HG03095 (cell line): ENCODE data around the gene RGS1.
A peak's percentile ranks its signal among the peaks of the same experiment; 100 is the strongest.

Experiments used
- ATAC-seq: cut with Tn5 transposase; IDR thresholded peaks from one replicate; pipeline ENCODE4 v1.9.1; 2021; ENCODE audit warnings: moderate library complexity; ENCODE audit not compliant: unreplicated experiment

The RGS1 gene

DNA sequence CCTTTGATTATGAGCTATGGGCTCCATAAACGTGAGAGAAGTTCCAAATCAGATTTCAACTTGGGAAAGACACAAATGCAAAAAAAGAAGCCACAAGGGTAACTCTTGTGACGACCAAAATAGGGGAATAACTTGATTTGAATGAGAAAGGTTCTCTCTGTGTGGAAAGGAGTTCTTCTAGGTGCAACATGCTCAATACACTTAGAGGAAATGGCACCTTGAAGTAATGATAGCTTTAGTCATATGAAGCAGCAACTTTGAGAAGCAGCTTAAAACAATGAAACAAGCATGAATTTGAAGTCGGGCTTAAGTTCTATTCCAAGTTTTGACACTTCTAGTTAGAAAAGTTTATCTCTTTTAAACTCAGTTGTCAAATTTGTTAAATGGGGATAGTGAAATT lies 21.8 kb upstream of the RGS1 start:
- no peak for ATAC-seq

DNA sequence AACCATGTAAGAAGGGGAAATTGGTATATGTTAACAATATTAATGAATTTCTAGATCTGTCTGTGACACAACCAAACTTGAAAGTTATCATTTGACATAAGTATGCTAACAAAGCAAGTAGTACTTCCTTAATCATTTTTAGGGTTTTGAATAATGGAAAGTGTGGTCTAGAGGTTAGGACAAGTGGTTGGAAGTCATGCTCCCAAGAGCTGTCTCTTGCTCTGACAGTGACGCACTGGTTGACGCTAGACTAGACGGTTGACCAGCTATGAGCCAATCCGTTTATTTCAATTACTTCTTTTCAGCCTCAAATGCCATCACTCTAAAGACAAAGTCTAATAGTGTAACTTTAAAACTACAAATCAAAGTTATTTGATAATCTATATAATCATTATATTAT lies 20.7 kb upstream of the RGS1 start:
- ATAC-seq = no peak

DNA sequence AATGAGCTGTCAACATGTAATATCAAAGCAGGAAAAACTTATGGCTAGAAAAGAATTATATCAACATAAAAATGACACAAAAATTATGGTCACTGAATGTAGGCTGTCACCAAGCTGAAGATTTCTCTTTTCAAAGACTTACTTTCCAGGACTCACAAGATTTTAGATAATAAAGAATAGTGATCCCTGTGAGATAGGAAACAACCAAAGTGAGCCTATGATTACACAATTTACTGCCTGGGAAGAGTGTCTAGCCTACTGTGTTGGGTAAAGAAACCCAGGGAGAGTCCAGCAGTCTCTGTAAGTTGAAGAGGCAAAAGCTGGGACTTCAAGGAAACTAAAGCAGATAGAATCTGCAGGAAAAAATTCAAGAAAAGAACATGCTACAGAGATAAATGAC lies 20.2 kb upstream of the RGS1 start:
- no peak for ATAC-seq

DNA sequence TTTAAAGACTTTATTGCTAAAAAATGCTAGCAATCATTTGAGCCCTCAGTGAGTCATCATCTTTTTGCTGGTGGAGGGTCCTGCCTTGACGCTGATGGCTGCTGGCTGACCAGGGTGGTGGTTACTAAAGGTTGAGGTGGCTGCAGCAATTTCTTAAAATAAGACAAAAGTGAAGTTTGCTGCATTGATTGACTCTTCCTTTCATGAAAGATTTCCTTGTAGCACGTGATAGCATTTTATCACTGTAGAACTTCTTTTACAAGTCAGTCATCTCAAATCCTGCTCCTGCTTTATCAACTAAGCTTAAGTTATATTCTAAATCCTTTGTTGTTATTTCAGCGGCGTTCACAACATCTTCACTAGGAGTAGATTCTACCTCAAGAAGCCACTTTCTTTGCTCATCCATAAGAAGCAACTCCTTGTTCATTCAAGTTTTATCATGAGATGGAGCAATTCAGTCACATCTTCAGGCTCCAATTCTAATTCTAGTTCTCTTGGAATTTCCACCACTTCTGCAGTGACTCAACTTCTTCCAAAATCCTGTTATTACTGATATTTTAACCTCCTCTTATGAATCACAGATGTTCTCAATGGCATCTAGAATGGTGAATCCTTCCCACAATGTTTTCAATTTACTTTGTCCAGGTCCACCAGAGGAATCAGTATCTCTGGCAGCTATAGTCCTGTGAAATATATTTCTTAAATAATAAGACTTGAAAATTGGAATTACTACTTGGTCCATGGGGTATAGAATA lies 17.6 kb upstream of the RGS1 start:
- no peak for ATAC-seq

DNA sequence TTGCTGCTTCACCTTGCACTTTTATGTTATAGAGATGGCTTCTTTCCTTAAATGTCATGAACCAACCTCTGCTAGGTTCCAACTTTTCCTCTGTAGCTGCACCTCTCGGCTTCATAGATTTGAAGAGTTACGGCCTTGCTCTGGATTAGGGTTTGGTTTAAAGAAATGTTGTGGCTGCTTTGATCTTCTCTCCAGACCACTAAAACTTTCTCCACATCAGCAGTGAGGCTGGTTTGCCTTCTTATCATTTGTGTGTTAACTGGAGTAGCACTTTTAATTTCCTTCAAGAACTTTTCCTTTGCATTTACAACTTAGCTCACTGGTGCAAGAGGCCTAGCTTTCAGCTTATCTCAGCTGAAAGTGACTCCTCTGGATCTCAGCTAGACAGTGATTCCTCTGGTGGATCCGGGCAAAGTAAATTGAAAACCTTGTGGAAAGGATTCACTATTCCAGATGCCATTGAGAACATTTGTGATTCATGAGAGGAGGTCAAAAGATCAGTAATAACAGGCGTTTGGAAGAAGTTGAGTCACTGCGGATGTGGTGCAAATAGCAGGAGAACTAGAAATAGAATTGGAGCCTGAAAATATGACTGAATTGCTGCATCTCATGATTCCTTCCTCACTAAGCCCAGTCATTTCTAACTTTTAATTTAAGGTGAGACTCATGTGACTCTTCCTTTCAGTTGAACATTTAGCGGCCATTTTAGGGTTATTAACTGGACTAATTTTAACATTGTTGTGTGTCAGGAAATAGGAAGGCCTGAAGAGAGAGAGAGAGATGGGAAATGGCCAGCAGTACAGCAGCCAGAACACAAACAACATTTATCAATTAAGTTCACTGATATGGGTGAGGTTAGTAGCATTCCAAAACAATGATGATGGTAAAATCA lies 16.2 kb upstream of the RGS1 start:
- ATAC-seq = peak; percentile 70

DNA sequence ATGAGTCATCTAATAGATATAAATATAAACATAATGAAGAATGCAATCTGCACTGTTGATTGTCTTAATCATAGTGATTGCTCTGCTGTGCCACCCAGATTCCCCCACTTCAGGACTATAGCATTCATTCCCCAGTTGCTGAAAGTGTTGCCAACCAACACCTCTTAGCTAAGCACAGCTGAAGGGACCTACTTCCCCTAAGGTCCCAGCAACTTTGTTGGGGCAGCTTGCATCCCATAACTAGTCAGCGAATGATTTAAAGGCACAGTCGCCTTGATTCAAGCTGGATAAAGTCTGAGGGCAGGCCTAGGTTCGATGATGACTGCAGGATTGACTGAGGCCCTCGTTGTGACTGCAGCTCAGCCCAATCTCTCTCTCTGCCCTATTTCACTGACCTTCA lies 14.3 kb upstream of the RGS1 start:
- ATAC-seq = no peak

DNA sequence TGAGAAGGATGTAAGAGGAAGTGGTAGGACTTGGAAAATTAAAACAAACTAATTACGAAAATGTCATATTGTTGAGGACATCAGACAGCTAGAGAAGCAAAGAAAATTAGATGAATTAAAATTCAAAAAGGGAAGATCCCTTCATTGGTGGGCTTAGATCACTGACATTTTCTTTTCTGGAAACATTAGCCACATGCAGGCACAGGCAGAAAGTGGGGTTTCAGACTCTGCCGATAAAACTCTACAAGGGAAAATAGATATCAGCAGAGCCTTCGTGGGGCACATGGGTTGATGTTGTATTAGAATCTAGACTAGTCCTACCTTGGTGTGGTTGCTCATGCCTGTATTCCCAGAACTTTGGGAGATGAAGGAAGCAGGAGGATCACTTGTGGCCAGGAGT lies 12.4 kb upstream of the RGS1 start:
- no peak for ATAC-seq

DNA sequence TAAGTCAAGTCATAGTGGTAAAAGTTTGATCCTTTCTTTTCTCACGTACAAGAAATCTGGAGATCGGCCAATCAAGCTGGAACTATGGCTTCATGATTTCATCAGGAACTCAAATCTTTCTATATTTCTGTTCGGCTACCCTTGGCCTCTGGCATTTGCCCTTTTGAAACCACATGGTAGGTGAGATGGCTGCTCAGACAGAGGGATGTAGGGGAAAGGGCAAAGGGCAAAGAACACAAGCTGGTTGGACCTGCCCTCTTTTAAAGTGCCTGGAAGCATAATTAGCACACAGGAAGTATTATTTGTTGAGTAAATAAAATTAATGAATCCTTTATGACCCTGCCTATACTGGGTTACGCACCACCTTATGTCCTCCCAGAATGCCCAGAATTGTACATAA lies 11.5 kb upstream of the RGS1 start:
- ATAC-seq = no peak

DNA sequence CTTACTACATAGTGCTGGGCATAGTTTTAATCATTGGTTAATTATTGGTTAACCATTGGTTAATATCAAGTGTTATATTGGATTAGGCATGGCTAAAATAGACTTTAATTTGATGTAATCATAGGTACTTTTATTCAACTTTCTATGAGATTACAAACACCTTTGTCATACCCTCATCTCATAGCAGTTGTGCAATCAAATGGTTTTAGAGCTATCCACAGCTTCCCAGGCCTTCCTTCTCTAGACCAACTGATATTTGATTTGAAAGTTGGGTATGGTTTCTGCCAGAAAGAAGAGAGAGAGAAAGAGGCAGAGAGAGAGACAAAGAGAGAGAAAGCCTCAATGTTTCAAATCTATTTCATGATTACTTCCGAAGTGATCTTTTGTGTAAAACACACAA lies 9.6 kb upstream of the RGS1 start:
- no peak for ATAC-seq

DNA sequence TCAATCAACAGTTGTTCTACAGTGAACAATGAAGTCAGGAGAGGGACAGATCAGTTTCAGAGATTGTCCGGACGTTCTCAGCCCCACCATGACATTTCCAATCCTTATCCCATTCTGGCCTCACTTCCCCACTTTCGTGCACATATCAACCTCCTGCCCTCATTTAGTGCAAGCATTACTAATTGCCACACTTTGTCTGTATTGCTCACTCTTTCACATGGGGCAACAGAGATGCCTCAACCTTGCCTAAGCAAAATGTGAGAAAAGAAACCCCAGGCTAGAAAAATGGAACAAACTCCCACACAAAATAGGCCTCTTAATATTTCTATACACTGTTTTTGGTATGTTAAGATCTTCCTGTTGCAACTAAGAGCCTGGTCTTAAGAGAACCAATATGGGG lies 8.9 kb upstream of the RGS1 start:
- no peak for ATAC-seq

DNA sequence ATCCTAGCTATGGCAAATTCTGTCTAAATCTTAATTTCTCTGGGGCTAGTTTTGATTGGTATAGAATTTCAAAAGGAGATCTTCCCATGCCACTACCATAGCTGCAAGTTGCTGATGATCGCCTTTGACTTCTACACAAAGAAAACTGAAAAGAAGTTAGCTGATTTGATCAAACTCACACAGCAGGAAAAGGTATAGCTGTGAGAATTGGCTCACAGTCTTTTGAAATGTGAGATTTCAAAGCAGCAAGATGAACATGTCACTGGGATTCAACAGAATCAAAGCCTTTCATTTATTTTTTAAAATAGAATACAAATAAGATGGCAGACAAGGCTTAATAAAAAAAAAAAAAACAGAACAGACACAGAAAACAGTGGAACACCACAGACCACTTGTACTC lies 7.5 kb upstream of the RGS1 start:
- no peak for ATAC-seq

DNA sequence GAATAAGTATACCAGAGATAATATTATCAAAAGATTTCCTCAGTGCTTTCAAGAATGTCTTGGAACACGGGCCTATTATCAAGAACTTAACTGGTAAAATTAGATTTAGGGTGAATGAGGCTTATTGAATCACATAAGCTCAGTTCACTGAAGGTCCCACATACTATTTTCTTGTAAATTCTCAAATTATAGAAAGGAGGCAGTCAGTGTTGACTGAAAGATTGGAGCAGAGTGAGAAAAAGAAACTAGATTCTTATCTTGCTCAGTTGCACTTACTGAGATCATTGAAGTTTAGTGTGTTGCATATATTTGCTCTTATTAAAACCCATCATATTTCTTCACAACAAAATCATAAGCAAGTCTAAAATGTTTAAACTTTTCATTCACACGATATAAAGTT lies 3.9 kb upstream of the RGS1 start:
- no peak for ATAC-seq

DNA sequence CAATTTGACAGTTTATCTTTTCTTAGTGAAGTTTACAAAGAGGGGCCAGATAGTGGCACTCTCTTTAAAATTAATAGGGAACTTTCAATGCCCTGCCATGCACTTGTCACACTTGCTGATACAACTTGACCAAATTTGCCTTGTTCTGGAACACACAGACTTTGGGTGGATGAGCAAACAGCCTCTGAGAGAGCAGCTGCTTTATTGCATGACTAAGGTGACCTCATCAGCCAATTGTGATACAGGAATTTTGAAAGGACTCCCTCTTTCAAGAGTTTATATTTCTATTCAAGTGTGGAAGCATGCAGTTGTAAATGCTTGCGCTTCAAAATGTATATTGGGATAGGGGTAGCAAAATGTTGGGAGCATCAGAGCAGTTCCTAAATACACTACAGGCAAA lies 2.1 kb upstream of the RGS1 start:
- ATAC-seq = no peak

DNA sequence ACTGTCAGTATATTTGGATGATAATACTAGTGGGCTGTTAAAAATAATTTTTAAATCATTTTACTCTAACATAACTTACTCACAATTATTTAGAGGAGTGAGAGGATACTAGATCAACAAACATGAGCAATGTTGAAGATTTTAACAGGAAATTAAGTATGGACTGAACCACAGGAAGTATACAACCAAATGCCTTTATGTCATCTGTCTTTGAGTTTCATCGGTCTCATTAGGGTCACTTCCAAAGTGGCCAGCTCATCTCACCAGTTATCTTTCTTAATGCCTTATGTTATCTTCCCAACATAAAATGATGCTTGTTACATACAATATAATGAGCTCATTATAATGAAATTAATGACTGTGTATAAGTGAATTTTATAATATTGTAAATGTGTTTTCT lies 1.5 kb upstream of the RGS1 start:
- no peak for ATAC-seq

DNA sequence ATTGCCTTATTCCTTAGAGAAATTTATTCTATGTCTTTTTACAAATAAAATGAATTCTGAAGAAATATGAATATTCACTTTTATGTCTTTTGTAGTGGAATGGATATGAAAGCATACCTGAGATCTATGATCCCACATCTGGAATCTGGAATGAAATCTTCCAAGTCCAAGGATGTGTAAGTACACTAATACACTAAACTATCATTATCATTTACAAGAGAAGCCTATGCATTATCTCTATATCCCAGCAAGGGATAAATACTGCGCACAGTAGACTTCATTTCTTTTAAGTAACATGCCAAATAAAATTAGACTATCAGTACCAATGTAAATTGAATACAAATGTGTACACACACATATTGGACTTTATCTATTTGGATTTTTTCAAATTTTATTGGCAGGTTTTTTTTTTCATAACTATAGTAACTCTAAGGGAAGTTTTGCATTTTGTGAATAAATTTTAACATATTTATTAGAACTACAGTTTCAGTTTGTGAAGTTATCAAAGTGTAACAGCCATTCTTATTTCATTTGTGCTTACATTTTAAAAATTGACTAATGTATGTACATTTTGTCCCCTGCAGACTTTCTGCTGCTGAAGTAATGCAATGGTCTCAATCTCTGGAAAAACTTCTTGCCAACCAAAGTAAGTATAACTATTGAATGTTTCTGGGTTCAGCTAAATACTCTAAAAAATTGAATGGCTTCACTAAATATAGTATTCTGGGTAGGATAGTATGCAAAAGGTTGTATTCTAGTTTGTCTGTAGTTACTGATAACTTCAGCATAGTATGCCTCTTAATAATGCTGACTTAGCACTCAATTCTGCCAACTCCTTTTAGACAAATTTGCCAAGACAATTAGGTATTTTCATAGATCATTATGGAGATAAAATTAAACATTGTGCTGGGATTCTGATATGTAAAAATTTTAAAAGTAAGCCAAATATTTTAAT lies 894 bp downstream of the RGS1 start:
- ATAC-seq = no peak

DNA sequence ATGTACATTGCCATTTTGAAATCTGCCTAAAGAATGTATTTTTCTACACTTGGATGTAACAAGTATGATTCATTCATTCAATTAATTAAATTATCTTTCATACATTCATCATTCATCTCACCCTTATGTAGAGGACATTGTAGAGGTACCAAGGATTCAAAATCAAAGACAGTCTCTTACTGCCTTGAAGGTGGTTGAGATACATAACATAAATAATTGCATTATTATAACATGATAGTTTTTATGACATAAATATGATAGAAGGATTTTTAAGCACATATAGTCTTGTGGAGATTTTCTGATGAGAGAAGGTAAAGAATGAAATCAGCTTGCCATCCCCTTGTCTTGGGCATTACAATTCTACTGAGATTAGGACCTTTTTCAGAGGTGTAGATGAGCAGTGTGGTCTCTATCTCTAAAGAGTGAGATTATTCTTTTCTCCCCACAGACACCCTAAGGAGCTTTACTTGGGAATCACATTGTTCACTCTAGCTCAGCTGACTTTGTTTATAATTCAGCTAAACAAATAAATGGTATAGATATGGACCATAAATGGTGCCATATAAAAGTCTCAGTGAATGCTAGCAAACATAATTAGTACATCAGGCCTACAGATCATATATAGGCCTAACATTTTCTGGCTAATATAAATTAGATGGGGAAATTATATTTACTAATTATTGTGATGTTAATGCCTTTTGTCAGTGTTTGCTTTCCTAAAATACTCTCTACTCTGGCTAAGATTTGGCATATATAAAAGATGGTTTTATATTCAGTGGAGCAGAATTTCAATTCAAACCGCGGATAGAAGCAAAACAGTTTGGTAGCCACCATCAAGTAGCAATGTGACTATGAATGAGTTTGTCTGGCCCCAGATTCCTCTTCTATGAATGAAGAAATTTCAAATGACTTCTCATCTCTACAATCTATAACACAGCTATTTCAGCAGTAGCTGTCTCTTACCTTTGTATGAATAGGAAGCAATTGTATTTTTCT lies 1.9 kb downstream of the RGS1 start:
- no peak for ATAC-seq

DNA sequence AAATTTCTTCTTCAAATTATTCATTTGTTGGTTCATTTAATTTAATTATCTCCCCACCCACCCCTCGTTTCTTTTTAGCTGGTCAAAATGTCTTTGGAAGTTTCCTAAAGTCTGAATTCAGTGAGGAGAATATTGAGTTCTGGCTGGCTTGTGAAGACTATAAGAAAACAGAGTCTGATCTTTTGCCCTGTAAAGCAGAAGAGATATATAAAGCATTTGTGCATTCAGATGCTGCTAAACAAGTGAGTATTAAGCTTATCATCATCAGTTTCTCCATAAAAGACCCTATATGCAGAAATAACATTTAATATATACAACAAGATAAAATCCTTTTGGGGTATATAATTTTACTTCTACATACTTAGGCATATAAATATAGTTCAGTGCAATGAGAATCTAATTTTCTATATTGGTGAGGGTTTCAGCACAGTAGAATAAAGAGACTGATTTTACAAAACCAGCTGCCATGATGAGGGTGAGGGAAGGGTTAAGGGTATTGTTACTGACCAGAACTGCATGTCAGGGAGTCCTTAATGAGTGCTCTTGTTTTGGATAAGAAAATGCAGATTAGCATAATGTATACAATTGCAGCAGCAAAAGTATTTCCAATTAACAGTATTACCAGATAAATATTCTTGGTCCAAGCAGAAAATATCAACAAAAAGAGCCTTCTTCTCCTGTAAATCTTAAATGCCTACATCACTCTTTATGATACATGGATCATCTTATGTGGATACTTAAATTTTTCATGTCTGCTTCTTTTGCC lies 2.8 kb downstream of the RGS1 start:
- ATAC-seq = no peak

DNA sequence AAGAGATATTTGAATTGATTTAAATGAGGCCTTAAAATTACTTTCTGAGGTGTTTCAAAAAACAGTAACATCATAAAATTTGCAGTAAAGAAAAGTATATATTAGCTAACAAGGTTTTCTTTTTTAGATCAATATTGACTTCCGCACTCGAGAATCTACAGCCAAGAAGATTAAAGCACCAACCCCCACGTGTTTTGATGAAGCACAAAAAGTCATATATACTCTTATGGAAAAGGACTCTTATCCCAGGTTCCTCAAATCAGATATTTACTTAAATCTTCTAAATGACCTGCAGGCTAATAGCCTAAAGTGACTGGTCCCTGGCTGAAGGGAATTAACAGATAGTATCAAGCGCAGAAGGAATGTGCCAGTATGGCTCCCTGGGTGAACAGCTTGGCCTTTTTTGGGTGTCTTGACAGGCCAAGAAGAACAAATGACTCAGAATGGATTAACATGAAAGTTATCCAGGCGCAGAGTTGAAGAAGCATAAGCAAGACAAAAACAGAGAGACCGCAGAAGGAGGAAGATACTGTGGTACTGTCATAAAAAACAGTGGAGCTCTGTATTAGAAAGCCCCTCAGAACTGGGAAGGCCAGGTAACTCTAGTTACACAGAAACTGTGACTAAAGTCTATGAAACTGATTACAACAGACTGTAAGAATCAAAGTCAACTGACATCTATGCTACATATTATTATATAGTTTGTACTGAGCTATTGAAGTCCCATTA lies 3.6 kb downstream of the RGS1 start:
- no peak for ATAC-seq
